BLaER1 treated with 17β-estradiol and CSF1 and Interleukin-3, amounts not matched to agents 10 nM and 100 nM (cell line): ENCODE measurements around the gene VCPKMT.

ENCODE experiments used
- H3K27ac ChIP-seq, 11 experiments: shearing (Covaris generic); formaldehyde crosslinking; 2 replicates each; pipeline ENCODE4 v1.8.1; 2022
- H3K27me3 ChIP-seq, 11 experiments: shearing (Covaris generic); formaldehyde crosslinking; 2 replicates each; pipeline ENCODE4 v1.8.1; 2022
- H3K36me3 ChIP-seq, 11 experiments: shearing (Covaris generic); formaldehyde crosslinking; 2 replicates each; pipeline ENCODE4 v1.8.1; 2022
- H3K4me1 ChIP-seq, 10 experiments: shearing (Covaris generic); formaldehyde crosslinking; 2 replicates each; pipeline ENCODE4 v1.8.1; 2022
- H3K4me2 ChIP-seq, 11 experiments: shearing (Covaris generic); formaldehyde crosslinking; 2 replicates each; pipeline ENCODE4 v1.8.1; 2022
- H3K4me3 ChIP-seq, 10 experiments: shearing (Covaris generic); formaldehyde crosslinking; 2 replicates each; pipeline ENCODE4 v1.8.1; 2022
- H3K9ac ChIP-seq, 11 experiments: shearing (Covaris generic); formaldehyde crosslinking; 2 replicates each; pipeline ENCODE4 v1.8.1; 2022
- H3K9me3 ChIP-seq, 11 experiments: shearing (Covaris generic); formaldehyde crosslinking; replicated peaks in 1 of 11; 2 replicates each; pipeline ENCODE4 v1.8.1; 2022
- H4K20me1 ChIP-seq, 11 experiments: shearing (Covaris generic); formaldehyde crosslinking; 2 replicates each; pipeline ENCODE4 v1.8.1; 2022
- Cebpa-rat ChIP-seq, 11 experiments: shearing (Covaris generic); IDR thresholded peaks; 2 replicates each; pipeline ENCODE4 v1.8.1; 2022

The VCPKMT gene

GRCh38 chr14:50088731-50089130 is 27.6 kb downstream of the VCPKMT start:
- TF ChIP-seq Cebpa-rat (IDR thresholded peaks at IDR 0.05) = no peak
- H3K27ac ChIP-seq = no peak overlapping the region
- H3K36me3 ChIP-seq = peaks cover 0 to 10% (median 0%) of the 10 kb centered on the region in 11 experiments; a peak in 4 of 22 replicates
- peaks cover 28 to 59% (median 42%) of the 10 kb centered on the region in 10 experiments; a peak in 19 of 20 replicates for H3K4me1 ChIP-seq
- no peak overlapping the region for H3K9ac ChIP-seq
- H3K4me2 ChIP-seq = no peak overlapping the region
- no peaks in the 10 kb centered on the region for H4K20me1 ChIP-seq
- H3K4me3 ChIP-seq = no peak overlapping the region
- no peaks in the 10 kb centered on the region for H3K27me3 ChIP-seq
- H3K9me3 ChIP-seq = no peaks in the 10 kb centered on the region

GRCh38 chr14:50088117-50088515 is 28.3 kb downstream of the VCPKMT start:
- no peak overlapping the region for H3K27ac ChIP-seq
- no peak overlapping the region for H3K9ac ChIP-seq
- H3K36me3 ChIP-seq = peaks cover 0 to 10% (median 0%) of the 10 kb centered on the region in 11 experiments; a peak in 4 of 22 replicates
- no peaks in the 10 kb centered on the region for H3K9me3 ChIP-seq
- no peak overlapping the region for H3K4me3 ChIP-seq
- 0 out of 22 replicates have a peak overlapping the region, but pooled peaks of 1 of the 11 experiments have one; percentile 37 for H3K4me2 ChIP-seq
- no peaks in the 10 kb centered on the region for H3K27me3 ChIP-seq
- peaks cover 34 to 66% (median 49%) of the 10 kb centered on the region in 10 experiments; a peak in 19 of 20 replicates for H3K4me1 ChIP-seq
- no peak for TF ChIP-seq Cebpa-rat (IDR thresholded peaks at IDR 0.05)
- H4K20me1 ChIP-seq = no peaks in the 10 kb centered on the region

- TF ChIP-seq Cebpa-rat (IDR thresholded peaks at IDR 0.05) = no peak
- H3K4me2 ChIP-seq = peak overlapping the region in 6 of 11 experiments; percentile 1 to 37 (median 6); a peak in 5 of 22 replicates
Observed at GRCh38 chr14:50087341-50088116, 28.8 kb downstream of the VCPKMT start.

GRCh38 chr14:50086321-50086711 is 30.1 kb downstream of the VCPKMT start:
- Histone ChIP-seq H3K9ac (no peak overlapping the region), H3K4me3 (no peak overlapping the region), H4K20me1 (no peaks in the 10 kb centered on the region), H3K4me2 (peak overlapping the region in 4 of 11 experiments; percentile 17 to 75 (median 40); a peak in 7 of 22 replicates), H3K9me3 (no peaks in the 10 kb centered on the region), H3K27ac (peak overlapping the region in 1 of 11 experiments; percentile 3; a peak in 1 of 22 replicates), H3K4me1 (peaks cover 40 to 70% (median 50%) of the 10 kb centered on the region in 10 experiments; a peak in 19 of 20 replicates), H3K36me3 (peaks cover 0 to 10% (median 0%) of the 10 kb centered on the region in 11 experiments; a peak in 4 of 22 replicates), H3K27me3 (no peaks in the 10 kb centered on the region)
- TF ChIP-seq Cebpa-rat (IDR thresholded peaks at IDR 0.05) = no peak

More at GRCh38 chr14:50087341-50088116, 28.8 kb downstream of the VCPKMT start:
- Histone ChIP-seq H3K27me3 (no peaks in the 10 kb centered on the region), H3K4me3 (no peak overlapping the region), H3K9me3 (no peaks in the 10 kb centered on the region), H3K4me1 (peaks cover 40 to 71% (median 54%) of the 10 kb centered on the region in 10 experiments; a peak in 19 of 20 replicates), H3K27ac (no peak overlapping the region), H3K36me3 (peaks cover 0 to 10% (median 0%) of the 10 kb centered on the region in 11 experiments; a peak in 4 of 22 replicates), H4K20me1 (no peaks in the 10 kb centered on the region), H3K9ac (no peak overlapping the region)

- H3K9ac ChIP-seq = no peak overlapping the region
- H3K27me3 ChIP-seq = no peaks in the 10 kb centered on the region
- TF ChIP-seq Cebpa-rat (IDR thresholded peaks at IDR 0.05) = no peak
- H3K4me3 ChIP-seq = no peak overlapping the region
- H3K4me1 ChIP-seq = peaks cover 37 to 66% (median 47%) of the 10 kb centered on the region in 10 experiments; a peak in 19 of 20 replicates
- H3K9me3 ChIP-seq = no peaks in the 10 kb centered on the region
- peak overlapping the region in 2 of 11 experiments; percentile 3 to 34; a peak in 2 of 22 replicates for H3K27ac ChIP-seq
- no peaks in the 10 kb centered on the region for H4K20me1 ChIP-seq
- H3K4me2 ChIP-seq = peak overlapping the region in 10 of 11 experiments; percentile 8 to 75 (median 36); a peak in 17 of 22 replicates
- peaks cover 0 to 10% (median 0%) of the 10 kb centered on the region in 11 experiments; a peak in 4 of 22 replicates for H3K36me3 ChIP-seq
Observed at GRCh38 chr14:50085570-50086320, 30.6 kb downstream of the VCPKMT start.

- no peak overlapping the region for H3K4me3 ChIP-seq
- peak overlapping the region in 9 of 11 experiments; percentile 31 to 75 (median 55); a peak in 14 of 22 replicates for H3K4me2 ChIP-seq
- no peaks in the 10 kb centered on the region for H4K20me1 ChIP-seq
- H3K9ac ChIP-seq = no peak overlapping the region
- H3K4me1 ChIP-seq = peaks cover 37 to 66% (median 47%) of the 10 kb centered on the region in 10 experiments; a peak in 19 of 20 replicates
- H3K27ac ChIP-seq = no peak overlapping the region
- H3K9me3 ChIP-seq = no peaks in the 10 kb centered on the region
- H3K27me3 ChIP-seq = no peaks in the 10 kb centered on the region
- no peak for TF ChIP-seq Cebpa-rat (IDR thresholded peaks at IDR 0.05)
- H3K36me3 ChIP-seq = peaks cover 0 to 10% (median 0%) of the 10 kb centered on the region in 11 experiments; a peak in 4 of 22 replicates
Observed at GRCh38 chr14:50084666-50085065, 31.7 kb downstream of the VCPKMT start.

- Histone ChIP-seq H4K20me1 (no peaks in the 10 kb centered on the region), H3K4me1 (peaks cover 37 to 66% (median 47%) of the 10 kb centered on the region in 10 experiments; a peak in 19 of 20 replicates), H3K4me2 (peak overlapping the region; percentile 31 to 75 (median 55)), H3K36me3 (peaks cover 0 to 4% (median 0%) of the 10 kb centered on the region in 11 experiments; a peak in 2 of 22 replicates), H3K27ac (peak overlapping the region in 10 of 11 experiments; percentile 4 to 64 (median 46); a peak in 18 of 22 replicates), H3K27me3 (no peaks in the 10 kb centered on the region), H3K4me3 (no peak overlapping the region), H3K9me3 (peaks cover 0 to 4% (median 0%) of the 10 kb centered on the region in 11 experiments; a peak in 1 of 22 replicates), H3K9ac (peak overlapping the region in 3 of 11 experiments; percentile 0 to 33 (median 26); a peak in 3 of 22 replicates)
- TF ChIP-seq Cebpa-rat (IDR thresholded peaks at IDR 0.05) = no peak
Observed at GRCh38 chr14:50083467-50084337, 32.7 kb downstream of the VCPKMT start.
